DND-41 (cell line): Measurements from ENCODE around the gene OPRL1.
A peak's percentile ranks its signal among the peaks of the same experiment; 100 is the strongest.

Source experiments
- ATAC-seq: fragments of 200-7000 bp; cut with Tn5 transposase; 3 replicates; pipeline ENCODE4 v1.9.1; 2021; ENCODE audit warnings: low read depth; ENCODE audit not compliant: insufficient read depth
- DNase-seq: peaks from one replicate; pipeline ENCODE4 v3.0.0-alpha.2; 2020
- H2AFZ ChIP-seq: 2 replicates; pipeline ENCODE4 v1.6.0; 2012; ENCODE audit warnings: low read depth, low read length
- H3K27ac ChIP-seq: 2 replicates; pipeline ENCODE4 v1.5.1; 2012; ENCODE audit warnings: low read length, inconsistent platforms
- H3K27me3 ChIP-seq: fragments of 200-600 bp; sonication (generic); 2 replicates; pipeline ENCODE4 v1.6.0; 2012; ENCODE audit warnings: low read length, mild to moderate bottlenecking, inconsistent platforms; ENCODE audit not compliant: insufficient read depth, poor library complexity
- H3K36me3 ChIP-seq: 2 replicates; pipeline ENCODE4 v1.5.1; 2012; ENCODE audit warnings: low read length, inconsistent platforms; ENCODE audit not compliant: insufficient read depth
- H3K4me1 ChIP-seq: 2 replicates; pipeline ENCODE4 v1.5.1; 2012; ENCODE audit warnings: mild to moderate bottlenecking, low read length; ENCODE audit not compliant: insufficient read depth
- H3K4me2 ChIP-seq: 2 replicates; pipeline ENCODE4 v1.6.0; 2012; ENCODE audit warnings: mild to moderate bottlenecking, moderate library complexity, low read length, inconsistent platforms; ENCODE audit not compliant: insufficient read depth
- H3K4me3 ChIP-seq, 2 experiments: fragments of 200-600 bp in 1 of 2; shearing (Covaris generic) in 1 of 2; 2 replicates each; pipeline ENCODE4 v1.5.1; 2012 to 2016; ENCODE audit warnings: inconsistent platforms in 2 of 2, low read length in 2 of 2, mild to moderate bottlenecking in 2 of 2, low read depth in 1 of 2, moderate library complexity in 1 of 2
- H3K79me2 ChIP-seq: 2 replicates; pipeline ENCODE4 v1.6.0; 2012; ENCODE audit warnings: low read length, inconsistent platforms; ENCODE audit not compliant: insufficient read depth
- H3K9ac ChIP-seq: 2 replicates; pipeline ENCODE4 v1.6.0; 2012; ENCODE audit warnings: low read depth, mild to moderate bottlenecking, inconsistent platforms, low read length, moderate library complexity
- H3K9me3 ChIP-seq: 2 replicates; pipeline ENCODE4 v1.5.1; 2012; ENCODE audit warnings: low read length, moderate library complexity, mild to moderate bottlenecking, inconsistent platforms; ENCODE audit not compliant: insufficient read depth, severe bottlenecking
- H4K20me1 ChIP-seq: 2 replicates; pipeline ENCODE4 v1.6.0; 2012; ENCODE audit warnings: low read length; ENCODE audit not compliant: insufficient read depth
- EZH2 ChIP-seq: IDR thresholded peaks from 3 replicates; pipeline ENCODE4 v1.6.1; 2012; ENCODE audit warnings: borderline replicate concordance, low read depth, mild to moderate bottlenecking, moderate library complexity, low read length, inconsistent platforms; ENCODE audit not compliant: severe bottlenecking
- TF ChIP-seq, protein P1 (sequence below): IDR thresholded peaks from 2 replicates; pipeline ENCODE4 v1.5.1; 2012; ENCODE audit warnings: borderline replicate concordance, low read length, moderate library complexity, mild to moderate bottlenecking; ENCODE audit not compliant: poor library complexity, severe bottlenecking; ENCODE audit errors: extremely low read depth

OPRL1 gene

DNA sequence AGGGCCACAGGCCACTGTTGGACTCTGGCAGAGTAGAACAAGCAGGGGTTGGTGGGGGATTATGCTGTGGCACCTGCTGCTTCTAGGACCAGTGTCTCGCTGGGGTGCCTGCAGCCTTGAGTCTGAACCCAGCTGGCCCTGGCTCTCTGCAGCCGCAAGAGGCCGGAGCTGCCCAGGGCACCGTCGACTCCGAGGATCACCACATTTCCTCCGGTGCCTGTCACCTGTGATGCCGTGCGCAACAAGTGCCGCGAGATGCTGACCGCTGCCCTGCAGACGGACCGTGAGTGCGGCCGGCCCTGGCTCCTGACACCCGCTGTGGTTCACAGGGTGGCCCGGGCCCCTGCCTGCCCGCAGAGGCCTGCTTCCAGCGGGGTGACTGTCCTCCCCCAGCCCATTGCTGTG lies 10.7 kb upstream of the OPRL1 start:
- DNase-seq (no peak), ATAC-seq (no peak)
- Histone ChIP-seq H3K9ac (no peak overlapping the region), H3K27me3 (no peaks in the 10 kb centered on the region), H3K27ac (no peak overlapping the region), H3K9me3 (no peaks in the 10 kb centered on the region), H3K4me3 (no peak overlapping the region), H4K20me1 (peaks cover 25% of the 10 kb centered on the region), H3K4me1 (peaks cover 14% of the 10 kb centered on the region), H3K36me3 (peaks cover 20% of the 10 kb centered on the region), H3K79me2 (no peaks in the 10 kb centered on the region), H3K4me2 (no peak overlapping the region), H2AFZ (no peak overlapping the region)
- TF ChIP-seq EZH2 = no peak
- TF ChIP-seq, protein P1, sequence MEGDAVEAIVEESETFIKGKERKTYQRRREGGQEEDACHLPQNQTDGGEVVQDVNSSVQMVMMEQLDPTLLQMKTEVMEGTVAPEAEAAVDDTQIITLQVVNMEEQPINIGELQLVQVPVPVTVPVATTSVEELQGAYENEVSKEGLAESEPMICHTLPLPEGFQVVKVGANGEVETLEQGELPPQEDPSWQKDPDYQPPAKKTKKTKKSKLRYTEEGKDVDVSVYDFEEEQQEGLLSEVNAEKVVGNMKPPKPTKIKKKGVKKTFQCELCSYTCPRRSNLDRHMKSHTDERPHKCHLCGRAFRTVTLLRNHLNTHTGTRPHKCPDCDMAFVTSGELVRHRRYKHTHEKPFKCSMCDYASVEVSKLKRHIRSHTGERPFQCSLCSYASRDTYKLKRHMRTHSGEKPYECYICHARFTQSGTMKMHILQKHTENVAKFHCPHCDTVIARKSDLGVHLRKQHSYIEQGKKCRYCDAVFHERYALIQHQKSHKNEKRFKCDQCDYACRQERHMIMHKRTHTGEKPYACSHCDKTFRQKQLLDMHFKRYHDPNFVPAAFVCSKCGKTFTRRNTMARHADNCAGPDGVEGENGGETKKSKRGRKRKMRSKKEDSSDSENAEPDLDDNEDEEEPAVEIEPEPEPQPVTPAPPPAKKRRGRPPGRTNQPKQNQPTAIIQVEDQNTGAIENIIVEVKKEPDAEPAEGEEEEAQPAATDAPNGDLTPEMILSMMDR = no peak

DNA sequence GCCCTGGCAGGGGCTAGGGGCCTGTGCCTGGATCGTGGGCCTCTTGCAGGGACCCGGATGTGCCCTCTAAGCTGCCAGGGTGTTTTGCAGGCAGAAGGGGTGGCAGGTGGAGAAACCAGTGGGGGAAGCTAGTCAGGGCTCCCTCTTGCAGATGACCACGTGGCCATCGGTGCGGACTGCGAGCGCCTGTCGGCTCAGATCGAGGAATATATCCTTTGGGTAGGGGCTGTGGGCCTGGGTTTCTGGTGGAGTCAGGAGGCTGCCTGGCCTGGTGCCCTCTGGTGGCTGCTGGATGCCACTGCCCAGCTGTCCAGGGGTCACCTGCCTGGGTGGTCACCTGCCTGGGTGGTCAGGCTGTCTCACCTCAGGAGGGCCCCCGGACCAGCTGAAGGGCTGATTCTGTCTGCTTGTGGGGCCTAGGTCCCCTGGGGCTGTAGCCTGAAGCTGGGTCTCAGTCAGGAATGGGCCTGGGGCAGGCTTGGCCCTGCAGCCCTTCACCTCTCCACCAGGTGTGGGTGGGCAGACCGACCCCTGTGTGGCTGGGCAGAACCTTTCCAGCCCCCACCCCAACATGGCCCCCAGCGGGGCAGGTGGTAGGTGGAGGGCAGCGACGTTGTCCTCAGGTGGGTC lies 10.2 kb upstream of the OPRL1 start:
- Histone ChIP-seq H3K4me3 (no peak overlapping the region), H3K27me3 (no peaks in the 10 kb centered on the region), H3K9ac (no peak overlapping the region), H3K27ac (no peak overlapping the region), H4K20me1 (peaks cover 22% of the 10 kb centered on the region; the same call in 1 of the 2 replicates), H3K4me1 (peaks cover 9% of the 10 kb centered on the region; the same call in 1 of the 2 replicates), H3K9me3 (no peaks in the 10 kb centered on the region), H3K36me3 (peaks cover 25% of the 10 kb centered on the region), H3K79me2 (no peaks in the 10 kb centered on the region), H2AFZ (no peak overlapping the region), H3K4me2 (no peak overlapping the region)
- TF ChIP-seq, protein P1 = peak; percentile 77
- TF ChIP-seq EZH2 = no peak
- peak; percentile 29 for DNase-seq
- peak; percentile 34; the same call in 1 of the 3 replicates for ATAC-seq

DNA sequence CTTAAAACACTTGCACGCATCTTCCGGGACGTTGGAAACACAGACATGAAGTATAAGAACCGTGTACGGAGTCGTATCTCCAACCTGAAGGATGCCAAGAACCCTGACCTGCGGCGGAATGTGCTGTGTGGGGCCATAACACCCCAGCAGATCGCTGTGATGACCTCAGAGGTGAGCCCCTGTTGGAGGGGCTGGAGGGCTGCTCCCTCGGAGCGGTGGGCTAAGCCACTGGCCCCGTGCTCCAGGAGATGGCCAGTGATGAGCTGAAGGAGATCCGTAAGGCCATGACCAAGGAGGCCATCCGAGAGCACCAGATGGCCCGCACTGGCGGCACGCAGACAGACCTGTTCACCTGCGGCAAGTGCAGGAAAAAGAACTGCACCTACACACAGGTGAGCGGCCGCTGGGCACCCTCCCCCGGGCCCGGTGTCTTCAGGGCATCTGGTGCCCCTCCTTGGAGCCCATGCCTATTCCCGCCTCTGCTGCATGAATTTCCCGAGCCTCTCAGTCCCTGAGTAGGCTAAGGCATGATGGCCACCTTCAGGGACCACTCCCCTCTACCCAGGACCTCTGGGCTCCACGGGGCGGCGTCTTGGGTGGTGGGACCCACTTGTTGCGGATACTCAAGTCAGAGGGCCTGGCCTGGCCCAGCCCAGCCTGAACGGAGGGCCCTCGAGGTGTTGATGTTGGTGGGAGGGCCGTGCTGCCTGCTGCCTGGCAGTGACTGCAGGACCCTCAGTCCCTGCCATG lies 9.5 kb upstream of the OPRL1 start:
- H3K4me2 ChIP-seq = no peak overlapping the region
- no peak overlapping the region for H3K4me3 ChIP-seq
- no peaks in the 10 kb centered on the region for H3K79me2 ChIP-seq
- H3K27ac ChIP-seq = no peak overlapping the region
- TF ChIP-seq, protein P1 = no peak
- TF ChIP-seq EZH2 = no peak
- no peak for DNase-seq
- peaks cover 30% of the 10 kb centered on the region for H3K36me3 ChIP-seq
- H4K20me1 ChIP-seq = peaks cover 22% of the 10 kb centered on the region; the same call in 1 of the 2 replicates
- ATAC-seq = no peak
- H2AFZ ChIP-seq = no peak overlapping the region
- peaks cover 3% of the 10 kb centered on the region; the same call in 1 of the 2 replicates for H3K4me1 ChIP-seq
- H3K9me3 ChIP-seq = no peaks in the 10 kb centered on the region
- H3K27me3 ChIP-seq = no peaks in the 10 kb centered on the region
- H3K9ac ChIP-seq = no peak overlapping the region
